Astrocyte (in vitro differentiated cells and primary cell): ENCODE measurements around the gene ENOX2. TPM values are rescaled to one million over a fixed set of nuclear protein-coding genes. Genes with fewer than 3 reads are reported as not detected.
A peak's percentile ranks its signal among the peaks of the same experiment; 100 is the strongest.

ENCODE experiments used
- DNase-seq: peaks from one replicate; pipeline ENCODE4 v3.0.0-alpha.2; 2010; ENCODE audit warnings: low read depth
- FAIRE-seq: peaks from 2 replicates; lab custom pipeline; 2011; peaks lifted over from hg19 to GRCh38; lab: Jason Lieb, UNC
- H2AFZ ChIP-seq: 2 replicates; pipeline ENCODE4 v1.6.0; 2012; ENCODE audit warnings: low read depth, low read length, inconsistent platforms
- H3K27ac ChIP-seq: 2 replicates; pipeline ENCODE4 v1.5.1; 2011; ENCODE audit warnings: low read depth, low read length, inconsistent platforms
- H3K27me3 ChIP-seq: 2 replicates; pipeline ENCODE4 v1.6.0; 2011; ENCODE audit warnings: low read length, inconsistent platforms; ENCODE audit not compliant: insufficient read depth
- H3K36me3 ChIP-seq: 2 replicates; pipeline ENCODE4 v1.5.1; 2011; ENCODE audit warnings: low read length, inconsistent platforms; ENCODE audit not compliant: insufficient read depth
- H3K4me1 ChIP-seq: 2 replicates; pipeline ENCODE4 v1.5.1; 2011; ENCODE audit warnings: low read length, inconsistent platforms; ENCODE audit not compliant: insufficient read depth
- H3K4me2 ChIP-seq: 2 replicates; pipeline ENCODE4 v1.6.0; 2012; ENCODE audit warnings: low read length, inconsistent platforms
- H3K4me3 ChIP-seq: 2 replicates; pipeline ENCODE4 v1.5.1; 2011; ENCODE audit warnings: low read depth, mild to moderate bottlenecking, low read length, inconsistent platforms; ENCODE audit not compliant: insufficient read depth
- H3K79me2 ChIP-seq: 2 replicates; pipeline ENCODE4 v1.6.0; 2012; ENCODE audit warnings: mild to moderate bottlenecking, low read length, inconsistent platforms; ENCODE audit not compliant: insufficient read depth
- H3K9ac ChIP-seq: 2 replicates; pipeline ENCODE4 v1.6.0; 2012; ENCODE audit warnings: mild to moderate bottlenecking, low read length, inconsistent platforms
- H3K9me3 ChIP-seq: 2 replicates; pipeline ENCODE4 v1.5.1; 2012; ENCODE audit warnings: low read depth, mild to moderate bottlenecking, low read length, inconsistent platforms; ENCODE audit not compliant: insufficient read depth
- H4K20me1 ChIP-seq: 2 replicates; pipeline ENCODE4 v1.6.0; 2012; ENCODE audit warnings: low read length, inconsistent platforms; ENCODE audit not compliant: insufficient read depth
- H3K27ac Mint-ChIP-seq: one replicate; pipeline ENCODE4 v1.8.0; 2021; ENCODE audit warnings: mild to moderate bottlenecking, mixed read lengths; ENCODE audit not compliant: unreplicated experiment
- H3K27me3 Mint-ChIP-seq: one replicate; pipeline ENCODE4 v1.8.0; 2021; ENCODE audit warnings: low read depth, mixed read lengths; ENCODE audit not compliant: unreplicated experiment
- H3K36me3 Mint-ChIP-seq: one replicate; pipeline ENCODE4 v1.8.0; 2021; ENCODE audit warnings: low read depth, mixed read lengths; ENCODE audit not compliant: unreplicated experiment
- H3K4me1 Mint-ChIP-seq: one replicate; pipeline ENCODE4 v1.8.0; 2021; ENCODE audit warnings: low read depth, mixed read lengths; ENCODE audit not compliant: unreplicated experiment
- H3K4me3 Mint-ChIP-seq: one replicate; pipeline ENCODE4 v1.8.0; 2021; ENCODE audit warnings: mild to moderate bottlenecking, moderate library complexity, mixed read lengths; ENCODE audit not compliant: unreplicated experiment
- H3K9me3 Mint-ChIP-seq: one replicate; pipeline ENCODE4 v1.8.0; 2021; ENCODE audit warnings: mild to moderate bottlenecking, mixed read lengths; ENCODE audit not compliant: unreplicated experiment
- EZH2 ChIP-seq: IDR thresholded peaks from 2 replicates; pipeline ENCODE4 v1.6.1; 2012; ENCODE audit warnings: mild to moderate bottlenecking, low read length, inconsistent platforms; ENCODE audit not compliant: insufficient read depth
- total RNA-seq: library from RNA; stranded (reverse); gene quantifications from 2 replicates; pipeline ENCODE4 v1.2.1, GENCODE V29; 2021
- TF ChIP-seq, protein P1 (sequence below): IDR thresholded peaks from 2 replicates; pipeline ENCODE4 v1.5.1; 2011; ENCODE audit warnings: low read depth, mild to moderate bottlenecking, inconsistent platforms, low read length, moderate library complexity; ENCODE audit not compliant: insufficient read depth

ENOX2 gene
- total RNA-seq, 1 donor from 2014 or later: 9.4 TPM

DNA sequence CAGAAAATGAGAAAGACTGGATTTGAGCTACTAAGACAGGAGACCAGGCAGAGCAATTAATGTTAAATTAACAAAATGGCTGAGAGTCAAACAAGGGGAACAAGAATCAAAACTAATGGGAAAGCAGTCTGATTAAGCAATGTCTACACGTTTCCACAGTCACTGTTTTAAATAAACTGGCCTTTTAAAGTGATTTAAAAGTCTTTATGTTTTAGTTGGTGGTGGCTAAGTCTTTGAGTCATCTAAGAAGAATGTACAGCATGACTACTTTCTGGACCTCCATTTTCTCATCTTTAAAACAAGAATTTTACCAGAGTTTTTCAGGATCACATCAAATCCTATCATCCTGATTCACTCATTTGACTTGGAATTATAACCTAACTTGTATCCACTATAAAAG is 233.8 kb downstream of the ENOX2 start:
- Histone ChIP-seq H3K4me3 (no peak overlapping the region), H3K9ac (no peak overlapping the region), H3K36me3 (peaks cover 3% of the 10 kb centered on the region), H2AFZ (no peak overlapping the region), H3K79me2 (no peaks in the 10 kb centered on the region), H3K27me3 (no peaks in the 10 kb centered on the region), H3K4me1 (peaks cover 2% of the 10 kb centered on the region), H3K9me3 (no peaks in the 10 kb centered on the region), H3K4me2 (peak overlapping the region; percentile 33), H3K27ac (no peak overlapping the region), H4K20me1 (no peaks in the 10 kb centered on the region)
- TF ChIP-seq EZH2: no peak
- TF ChIP-seq, protein P1, sequence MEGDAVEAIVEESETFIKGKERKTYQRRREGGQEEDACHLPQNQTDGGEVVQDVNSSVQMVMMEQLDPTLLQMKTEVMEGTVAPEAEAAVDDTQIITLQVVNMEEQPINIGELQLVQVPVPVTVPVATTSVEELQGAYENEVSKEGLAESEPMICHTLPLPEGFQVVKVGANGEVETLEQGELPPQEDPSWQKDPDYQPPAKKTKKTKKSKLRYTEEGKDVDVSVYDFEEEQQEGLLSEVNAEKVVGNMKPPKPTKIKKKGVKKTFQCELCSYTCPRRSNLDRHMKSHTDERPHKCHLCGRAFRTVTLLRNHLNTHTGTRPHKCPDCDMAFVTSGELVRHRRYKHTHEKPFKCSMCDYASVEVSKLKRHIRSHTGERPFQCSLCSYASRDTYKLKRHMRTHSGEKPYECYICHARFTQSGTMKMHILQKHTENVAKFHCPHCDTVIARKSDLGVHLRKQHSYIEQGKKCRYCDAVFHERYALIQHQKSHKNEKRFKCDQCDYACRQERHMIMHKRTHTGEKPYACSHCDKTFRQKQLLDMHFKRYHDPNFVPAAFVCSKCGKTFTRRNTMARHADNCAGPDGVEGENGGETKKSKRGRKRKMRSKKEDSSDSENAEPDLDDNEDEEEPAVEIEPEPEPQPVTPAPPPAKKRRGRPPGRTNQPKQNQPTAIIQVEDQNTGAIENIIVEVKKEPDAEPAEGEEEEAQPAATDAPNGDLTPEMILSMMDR: no peak
- Mint-ChIP-seq H3K27me3 (no peaks in the 10 kb centered on the region), H3K9me3 (no peaks in the 10 kb centered on the region), H3K36me3 (peaks cover 3% of the 10 kb centered on the region), H3K27ac (peak overlapping the region; percentile 50), H3K4me3 (no peak overlapping the region), H3K4me1 (peaks cover 14% of the 10 kb centered on the region)
- peak; percentile 99 for FAIRE-seq
- DNase-seq: peak; percentile 43

DNA sequence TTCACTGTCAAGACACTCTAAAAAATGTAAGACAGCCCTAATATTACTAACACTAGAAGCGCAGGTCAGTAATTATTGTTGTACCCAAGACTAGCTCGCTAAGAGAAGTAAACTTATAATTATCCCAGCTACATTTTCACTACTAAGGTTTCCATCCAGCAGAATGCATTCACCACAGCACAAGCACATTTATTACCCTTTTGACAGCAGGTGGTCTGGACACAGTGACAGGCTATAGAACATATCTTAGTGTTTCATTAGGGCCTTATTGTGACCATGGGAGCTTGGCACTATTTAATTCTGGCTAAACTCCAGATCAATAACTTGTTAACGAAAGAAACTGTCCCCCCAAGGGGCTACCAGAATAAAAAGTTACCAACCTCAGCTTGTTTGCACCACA is 237.7 kb downstream of the ENOX2 start:
- Mint-ChIP-seq H3K27me3 (no peaks in the 10 kb centered on the region), H3K36me3 (no peaks in the 10 kb centered on the region), H3K4me3 (no peak overlapping the region), H3K9me3 (no peaks in the 10 kb centered on the region), H3K4me1 (peaks cover 14% of the 10 kb centered on the region), H3K27ac (no peak overlapping the region)
- H3K27ac ChIP-seq: no peak overlapping the region
- DNase-seq (no peak), FAIRE-seq (no peak)
- H3K36me3 ChIP-seq: peaks cover 3% of the 10 kb centered on the region
- H2AFZ ChIP-seq: no peak overlapping the region
- TF ChIP-seq EZH2: no peak
- TF ChIP-seq, protein P1: no peak
- H3K9me3 ChIP-seq: no peaks in the 10 kb centered on the region
- no peak overlapping the region for H3K4me2 ChIP-seq
- no peaks in the 10 kb centered on the region for H4K20me1 ChIP-seq
- H3K4me3 ChIP-seq: no peak overlapping the region
- no peaks in the 10 kb centered on the region for H3K79me2 ChIP-seq
- H3K27me3 ChIP-seq: no peaks in the 10 kb centered on the region
- H3K9ac ChIP-seq: no peak overlapping the region
- peaks cover 2% of the 10 kb centered on the region for H3K4me1 ChIP-seq

DNA sequence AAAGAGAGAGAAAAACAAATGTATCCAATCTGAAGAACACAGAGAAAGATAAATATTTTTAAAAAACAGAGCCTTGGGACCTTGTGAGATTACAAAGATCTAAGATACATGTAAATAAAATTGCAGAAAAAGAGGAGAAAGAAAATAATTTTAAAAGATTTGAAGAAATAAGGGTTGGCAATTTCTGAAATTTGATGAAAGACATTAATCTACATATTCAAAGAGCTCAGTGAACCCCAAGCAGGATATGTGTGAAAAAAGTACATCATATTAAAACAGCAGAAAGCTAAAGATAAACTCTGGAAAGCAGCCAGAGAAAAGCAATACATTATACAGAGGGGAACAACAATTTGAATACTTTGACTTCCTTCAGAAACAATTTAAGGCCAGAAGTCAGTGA is 244.7 kb downstream of the ENOX2 start:
- FAIRE-seq: no peak
- no peak for DNase-seq
- Histone ChIP-seq H3K4me3 (no peak overlapping the region), H3K9me3 (no peaks in the 10 kb centered on the region), H4K20me1 (no peaks in the 10 kb centered on the region), H3K36me3 (no peaks in the 10 kb centered on the region), H3K79me2 (no peaks in the 10 kb centered on the region), H2AFZ (no peak overlapping the region), H3K4me1 (no peaks in the 10 kb centered on the region), H3K4me2 (no peak overlapping the region), H3K9ac (no peak overlapping the region), H3K27ac (no peak overlapping the region), H3K27me3 (no peaks in the 10 kb centered on the region)
- Mint-ChIP-seq H3K36me3 (no peaks in the 10 kb centered on the region), H3K4me3 (no peak overlapping the region), H3K4me1 (no peaks in the 10 kb centered on the region), H3K27ac (no peak overlapping the region), H3K9me3 (no peaks in the 10 kb centered on the region), H3K27me3 (no peaks in the 10 kb centered on the region)
- no peak for TF ChIP-seq EZH2
- TF ChIP-seq, protein P1: no peak
